ENCODE measurements around the gene GPR149.
A peak's percentile ranks its signal among the peaks of the same experiment; 100 is the strongest.

Gene GPR149

GRCh38 chr3:154345422-154346122, 84.4 kb downstream of the GPR149 start:
- no peak for DNase-seq

GRCh38 chr3:154338570-154338969, 91.4 kb downstream of the GPR149 start:
- DNase-seq: no peak

GRCh38 chr3:154338008-154338407, 92.0 kb downstream of the GPR149 start:
- DNase-seq: no peak

DNA sequence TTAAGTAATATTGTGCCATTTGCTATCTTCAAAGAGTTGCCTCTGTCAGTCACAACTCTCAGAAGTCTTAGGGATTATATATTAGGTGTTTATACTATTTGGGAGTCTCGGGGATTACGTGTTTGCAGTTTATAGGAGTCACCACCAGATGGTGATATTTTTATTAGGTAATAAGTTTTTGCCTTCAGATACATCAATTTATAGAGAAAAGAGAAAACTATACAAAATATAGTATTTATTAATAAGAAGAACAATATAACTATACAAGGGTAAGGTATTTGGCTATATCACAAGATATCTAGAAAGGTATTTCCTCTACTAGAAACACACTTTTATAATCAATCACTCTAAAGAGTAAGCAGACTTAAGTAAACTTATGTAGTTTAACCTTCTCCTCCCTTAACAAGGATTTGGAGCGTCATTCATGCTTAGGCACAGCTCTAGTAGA, 95.0 kb downstream of the GPR149 start:
- peak; percentile 67 for DNase-seq

- DNase-seq: no peak
Measured at GRCh38 chr3:154327871-154328270, 102.1 kb downstream of the GPR149 start.

DNA sequence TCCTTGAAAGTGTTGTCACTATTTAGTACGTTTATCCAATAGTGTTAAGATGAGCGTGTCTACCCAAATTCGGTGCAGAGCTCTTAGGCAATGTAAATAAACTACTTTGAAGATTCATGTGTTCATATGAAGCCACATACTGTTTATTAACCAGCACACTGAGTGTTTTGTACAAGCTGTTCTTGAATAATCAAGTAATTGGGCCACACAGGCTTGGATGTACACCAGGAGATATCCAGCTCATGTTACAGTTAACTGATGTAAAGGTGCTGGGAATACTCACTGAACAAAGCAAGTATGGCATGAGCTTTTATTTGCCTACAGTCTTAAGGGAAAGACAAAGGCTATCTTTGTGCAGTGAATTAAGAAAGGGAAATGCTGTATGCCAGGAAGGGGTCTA, 105.1 kb downstream of the GPR149 start:
- DNase-seq: peak; percentile 50

GRCh38 chr3:154323891-154324738, 105.9 kb downstream of the GPR149 start, which contains the start of gene DHX36:
TSS of gene DHX36 (minus strand) at chr3:154324487. CDS start at chr3:154324416, 71 bp downstream.
- DNase-seq: peak; percentile 92

DNA sequence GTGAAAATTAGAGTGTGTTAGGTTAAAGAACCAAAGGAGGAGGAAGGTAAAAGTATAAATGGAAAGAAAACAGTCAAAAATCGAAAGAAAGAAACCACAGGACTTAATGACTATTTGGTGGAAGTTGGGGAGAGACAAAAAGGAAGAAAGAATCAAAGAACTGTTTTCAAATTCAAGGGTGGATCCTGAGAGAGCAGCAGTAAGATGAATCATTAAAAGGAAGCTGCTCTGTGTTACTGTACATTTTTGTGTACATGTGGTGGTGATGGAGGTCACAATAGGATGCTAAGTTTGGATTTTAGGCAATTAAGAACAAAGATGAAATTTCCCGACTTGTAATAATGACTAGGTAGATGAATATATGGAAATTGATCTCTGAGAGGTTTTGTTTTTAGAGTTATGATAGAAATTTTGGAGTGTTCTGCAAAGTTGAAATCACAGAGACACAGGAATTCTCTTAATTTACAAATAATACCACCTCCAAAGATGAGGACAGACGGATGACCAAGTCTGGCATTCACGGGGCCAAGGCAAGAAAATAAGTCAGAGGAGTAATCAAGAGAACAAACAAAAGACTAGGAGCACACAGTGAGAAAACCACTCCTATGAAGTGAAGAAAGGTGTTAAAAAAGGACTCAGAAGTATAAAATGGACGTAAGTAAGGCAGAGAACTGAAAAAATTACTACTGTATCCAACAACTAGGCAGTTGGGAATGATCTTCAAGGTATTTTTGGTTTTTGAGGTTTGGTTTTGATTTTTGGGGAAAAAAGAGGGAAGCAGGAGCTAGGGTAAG, 112.8 kb downstream of the GPR149 start:
- no peak for DNase-seq

- DNase-seq: no peak
Measured at GRCh38 chr3:154314152-154314551, 115.8 kb downstream of the GPR149 start.

DNA sequence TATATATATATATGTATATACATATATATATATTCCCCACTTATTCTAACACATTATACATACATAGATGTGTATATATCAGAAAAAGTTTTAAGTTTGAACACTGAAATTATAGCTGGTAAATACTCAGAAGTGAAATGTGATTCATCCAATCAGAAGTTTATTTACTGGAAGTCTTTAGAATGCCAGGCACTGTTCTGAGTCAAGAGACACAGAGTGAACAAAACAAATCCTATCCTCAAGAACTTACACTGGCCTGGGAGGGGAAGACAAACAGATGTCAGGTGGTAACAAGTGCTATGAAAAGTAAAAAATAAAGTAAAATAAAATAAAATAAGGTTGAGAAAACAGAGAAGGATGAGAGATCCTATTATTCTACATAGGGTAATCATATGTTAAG, 119.2 kb downstream of the GPR149 start:
- no peak for DNase-seq

DNA sequence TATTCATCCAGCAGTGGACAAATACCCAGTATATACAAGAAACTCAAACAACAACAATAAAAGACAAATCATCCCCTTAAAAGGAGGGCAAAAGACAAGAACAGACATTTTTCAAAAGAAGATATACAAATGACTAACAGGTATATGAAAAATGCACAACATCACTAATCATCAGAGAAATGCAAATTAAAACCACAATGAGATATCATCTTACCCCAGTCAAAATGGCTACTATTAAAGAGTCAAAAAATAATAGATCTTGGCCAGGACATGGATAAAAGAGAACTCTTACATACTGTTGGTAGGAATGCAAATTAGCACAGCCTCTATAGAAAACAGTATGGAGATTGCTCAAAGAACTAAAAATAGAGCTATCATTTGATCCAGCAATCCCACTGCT, 122.6 kb downstream of the GPR149 start:
- DNase-seq: no peak

- no peak for DNase-seq
Measured at GRCh38 chr3:154304936-154305335, 125.1 kb downstream of the GPR149 start.

GRCh38 chr3:154304116-154304786, 125.7 kb downstream of the GPR149 start:
- DNase-seq: no peak

- no peak for DNase-seq
Measured at GRCh38 chr3:154301561-154301960, 128.4 kb downstream of the GPR149 start.

DNA sequence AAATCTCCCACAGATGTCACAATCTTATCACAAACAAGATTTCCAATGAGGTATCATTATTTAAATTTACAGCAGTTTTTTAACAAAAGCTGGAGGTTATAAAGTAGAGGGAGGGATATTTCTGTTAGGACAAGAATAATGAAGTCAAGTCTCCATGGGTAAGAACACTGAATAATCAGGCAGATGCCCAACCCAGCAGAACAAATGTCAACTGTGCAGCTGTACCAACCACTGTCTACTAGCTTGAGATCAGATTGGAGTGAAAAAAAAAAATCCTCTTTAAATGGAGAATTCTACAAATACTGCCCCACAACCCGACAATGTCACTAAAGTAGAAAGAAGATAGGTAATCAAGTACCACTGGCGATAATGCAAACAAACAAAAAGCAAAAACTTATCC, 136.0 kb downstream of the GPR149 start:
- no peak for DNase-seq

DNA sequence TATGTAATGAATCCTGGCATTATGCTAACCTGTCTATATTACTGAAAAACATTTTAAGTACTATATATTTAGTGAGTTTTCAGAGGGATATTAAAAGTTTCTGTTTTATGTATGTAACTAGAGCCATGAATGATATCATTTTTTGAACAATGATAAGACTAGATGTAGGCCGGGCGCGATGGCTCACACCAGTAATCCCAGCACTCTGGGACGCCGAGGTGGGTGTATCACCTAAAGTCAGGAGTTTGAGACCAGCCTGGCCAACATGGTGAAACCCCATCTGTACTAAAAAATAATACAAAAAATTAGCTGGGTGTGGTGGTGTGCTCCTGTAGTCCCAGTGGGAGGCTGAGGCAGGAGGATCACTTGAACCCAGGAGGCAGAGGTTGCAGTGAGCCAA, 139.8 kb downstream of the GPR149 start:
- DNase-seq: no peak

Data from hematopoietic multipotent progenitor cell treated with erythropoietin and hydrocortisone succinate and interleukin-3 and kit ligand, for 8 days (in vitro differentiated cells).